HepG2 (cell line): ENCODE data around the gene CTBP1. TPM values are rescaled to one million over a fixed set of nuclear protein-coding genes. Genes with fewer than 3 reads are reported as not detected.
A peak's percentile ranks its signal among the peaks of the same experiment; 100 is the strongest.

Experiments used
- ATF3 ChIP-seq: sonication (generic); formaldehyde crosslinking; IDR thresholded peaks from 2 replicates; pipeline ENCODE4 v1.4.0; 2020; ENCODE audit warnings: missing genetic modification reagents
- LCORL ChIP-seq, 2 experiments: fragments of 450-650 bp in 1 of 2; sonication (generic) in 1 of 2; formaldehyde crosslinking in 1 of 2; IDR thresholded peaks; 2 replicates each; pipeline versions ENCODE4 v1.5.0 to v1.6.1; 2017 to 2020; ENCODE audit warnings: antibody characterized with exemption in 1 of 2, missing genetic modification reagents in 1 of 2
- NR1H2 ChIP-seq: sonication (generic); formaldehyde crosslinking; IDR thresholded peaks from 2 replicates; pipeline ENCODE4 v1.8.1; 2022; ENCODE audit warnings: low read depth, missing genetic modification reagents, borderline replicate concordance
- NRL ChIP-seq: sonication (generic); formaldehyde crosslinking; IDR thresholded peaks from 2 replicates; pipeline ENCODE4 v1.5.0; 2020; ENCODE audit warnings: missing genetic modification reagents, mild to moderate bottlenecking, moderate library complexity, borderline replicate concordance
- SPEN ChIP-seq: sonication (generic); formaldehyde crosslinking; IDR thresholded peaks from 2 replicates; pipeline ENCODE4 v1.5.1; 2020; ENCODE audit warnings: low read depth, mild to moderate bottlenecking, missing genetic modification reagents
- SRY ChIP-seq: sonication (generic); formaldehyde crosslinking; IDR thresholded peaks from 2 replicates; pipeline ENCODE4 v1.8.0; 2022; ENCODE audit warnings: mild to moderate bottlenecking, missing genetic modification reagents
- TCF7 ChIP-seq: sonication (generic); IDR thresholded peaks from 2 replicates; pipeline ENCODE4 v1.6.1; 2016; ENCODE audit warnings: antibody characterized with exemption, low read depth
- ZBTB10 ChIP-seq: sonication (generic); formaldehyde crosslinking; IDR thresholded peaks from 2 replicates; pipeline ENCODE4 v1.4.0; 2020; ENCODE audit warnings: missing genetic modification reagents, borderline replicate concordance
- ZNF18 ChIP-seq: sonication (generic); formaldehyde crosslinking; IDR thresholded peaks from 2 replicates; pipeline ENCODE4 v1.8.0; 2022; ENCODE audit warnings: mild to moderate bottlenecking, missing genetic modification reagents; ENCODE audit not compliant: insufficient replicate concordance
- ZNF597 ChIP-seq: sonication (generic); formaldehyde crosslinking; IDR thresholded peaks from 2 replicates; pipeline ENCODE4 v1.5.0; 2020; ENCODE audit warnings: missing genetic modification reagents
- polyA plus RNA-seq, 8 experiments: library from polyadenylated mRNA; depleted of rRNA in 3 of 8; stranded (reverse) in 7 of 8; unstranded in 1 of 8; fragments of >200 nt; fragmentation: Illumina TruSeq in 4 of 8; extraction: Trizol in 4 of 8; gene quantifications; 2 replicates each; pipeline versions ENCODE4 v1.2.1 to v1.2.3, GENCODE V29; 2011 to 2016; ENCODE audit warnings: low read depth in 4 of 8, missing spikeins in 1 of 8, mixed read lengths in 1 of 8; ENCODE audit not compliant: insufficient read depth in 1 of 8
- total RNA-seq, 5 experiments: library from RNA; depleted of rRNA; stranded (reverse); fragments of >200 nt; fragmentation: Illumina TruSeq; extraction: Trizol; gene quantifications; 2 replicates each; pipeline ENCODE4 v1.2.3, GENCODE V29; 2016; ENCODE audit warnings: low read depth in 1 of 5

CTBP1 gene
- total and polyA plus RNA-seq, 2 of the 13 experiments (the other 11 are each of a cell fraction or from before 2014, with no cell fraction given) = 78.5 to 112 TPM

- TF ChIP-seq ZNF18 (CRISPR knock-in tag) (peak; percentile 31), SRY (CRISPR knock-in tag) (no peak), ATF3 (CRISPR knock-in tag) (no peak), ZBTB10 (CRISPR knock-in tag) (peak; percentile 23; the same call in 1 of the 2 replicates), NRL (CRISPR knock-in tag) (peak; percentile 29; the same call in 1 of the 2 replicates), NR1H2 (CRISPR knock-in tag) (no peak), SPEN (CRISPR knock-in tag) (no peak), LCORL (IDR thresholded peaks at IDR 0.05) (no peak), LCORL (CRISPR knock-in tag; IDR thresholded peaks at IDR 0.05) (0 out of 2 replicates have a peak, but pooled peaks have one; percentile 40), TCF7 (no peak), ZNF597 (no peak)
- TF ChIP-seq, all 625 proteins: peak for 12
Observed at GRCh38 chr4:1177274-1178141, 71.4 kb downstream of the CTBP1 start (continued).
